SU-DHL-6 (cell line): ENCODE results near the gene LZTR1.

Source experiments
- H2AFZ ChIP-seq: fragments of 200-600 bp; sonication (generic); 2 replicates; pipeline ENCODE4 v1.6.1; 2014; ENCODE audit warnings: low read depth, mild to moderate bottlenecking, moderate library complexity, mixed read lengths, antibody characterized with exemption, low read length; ENCODE audit not compliant: severe bottlenecking
- H3F3A ChIP-seq: fragments of 200-600 bp; shearing (Covaris generic); 2 replicates; pipeline ENCODE4 v1.6.0; 2016; ENCODE audit warnings: antibody characterized with exemption, mild to moderate bottlenecking; ENCODE audit not compliant: insufficient read depth
- H3K27ac ChIP-seq: fragments of 200-600 bp; sonication (generic); 2 replicates; pipeline ENCODE4 v1.5.1; 2016; ENCODE audit warnings: low read depth, mild to moderate bottlenecking, low read length, moderate library complexity, mixed read lengths
- H3K27me3 ChIP-seq: fragments of 200-600 bp; sonication (generic), shearing (Covaris generic); 2 replicates; pipeline ENCODE4 v1.6.0; 2014; ENCODE audit warnings: mild to moderate bottlenecking, low read length
- H3K36me3 ChIP-seq: fragments of 200-600 bp; sonication (generic); 2 replicates; pipeline ENCODE4 v1.6.1; 2014; ENCODE audit warnings: mild to moderate bottlenecking, low read length, mixed read lengths
- H3K4me2 ChIP-seq: fragments of 300-600, 200-600 bp; shearing (Covaris generic), sonication (generic); 2 replicates; pipeline ENCODE4 v1.6.0; 2014; ENCODE audit warnings: low read length, low read depth, mild to moderate bottlenecking; ENCODE audit not compliant: poor library complexity, severe bottlenecking
- H3K4me3 ChIP-seq: fragments of 200-600 bp; sonication (generic); 2 replicates; pipeline ENCODE4 v1.5.1; 2014; ENCODE audit warnings: antibody characterized with exemption, low read length, mild to moderate bottlenecking, mixed read lengths; ENCODE audit not compliant: insufficient read depth, poor library complexity, severe bottlenecking
- H3K79me2 ChIP-seq: fragments of 200-600 bp; sonication (generic); 2 replicates; pipeline ENCODE4 v1.6.1; 2014; ENCODE audit warnings: mild to moderate bottlenecking, low read length, moderate library complexity; ENCODE audit not compliant: insufficient read depth
- H3K9ac ChIP-seq: fragments of 200-600 bp; sonication (generic); 2 replicates; pipeline ENCODE4 v1.7.0; 2014; ENCODE audit warnings: mild to moderate bottlenecking, low read length
- H3K9me2 ChIP-seq: fragments of 200-600 bp; sonication (generic); replicated peaks from 2 replicates; pipeline ENCODE4 v1.6.1; 2014; ENCODE audit warnings: low read length; ENCODE audit not compliant: insufficient read depth
- H3K9me3 ChIP-seq: fragments of 200-600 bp; sonication (generic); 2 replicates; pipeline ENCODE4 v1.6.1; 2014; ENCODE audit warnings: low read length, mixed read lengths; ENCODE audit not compliant: insufficient read depth
- H4K20me1 ChIP-seq: fragments of 200-600 bp; sonication (generic); 2 replicates; pipeline ENCODE4 v1.6.1; 2014; ENCODE audit warnings: low read depth, mild to moderate bottlenecking, antibody characterized with exemption, low read length, moderate library complexity, mixed read lengths
- EZH2phosphoT487 ChIP-seq: fragments of 200-600 bp; sonication (generic), shearing (Covaris generic); conservative IDR thresholded peaks from 2 replicates; pipeline ENCODE4 v1.6.1; 2018; ENCODE audit warnings: mild to moderate bottlenecking, antibody characterized with exemption, low read length, moderate library complexity, mixed read lengths
- TF ChIP-seq, protein P1 (sequence below): fragments of 200-600 bp; sonication (generic); IDR thresholded peaks from one replicate; pipeline ENCODE4 v1.5.1; 2017; ENCODE audit warnings: antibody characterized with exemption, mild to moderate bottlenecking, low read length, moderate library complexity; ENCODE audit not compliant: insufficient read depth, poor library complexity, severe bottlenecking

LZTR1 gene

DNA sequence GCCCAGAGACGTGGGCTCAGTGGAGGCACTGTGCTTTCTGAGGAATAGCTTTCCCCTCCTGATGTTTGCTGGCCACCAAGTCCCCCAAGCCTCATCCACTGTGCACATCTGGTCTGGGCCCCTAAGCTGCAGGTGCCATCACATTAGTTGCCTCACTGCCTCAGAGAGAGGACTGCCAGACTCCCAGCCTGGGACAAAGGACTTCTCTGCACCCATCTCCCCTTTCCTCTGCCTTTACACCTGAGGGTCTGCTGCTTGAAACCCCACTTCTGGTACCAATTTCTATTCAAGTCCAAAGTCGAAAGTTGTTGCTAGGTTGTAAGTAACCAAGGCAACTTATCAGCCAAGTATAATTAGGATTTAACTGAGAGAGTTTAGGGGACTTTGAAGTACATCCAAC lies 3.7 kb upstream of the LZTR1 start:
- Histone ChIP-seq H3K79me2 (no peaks in the 10 kb centered on the region), H3K9me3 (no peaks in the 10 kb centered on the region), H3K4me2 (no peak overlapping the region), H3K27me3 (no peaks in the 10 kb centered on the region), H3K27ac (no peak overlapping the region), H4K20me1 (no peaks in the 10 kb centered on the region), H3K36me3 (no peaks in the 10 kb centered on the region), H3F3A (no peaks in the 10 kb centered on the region), H2AFZ (no peak overlapping the region), H3K9ac (no peak overlapping the region), H3K9me2 (no peaks in the 10 kb centered on the region), H3K4me3 (no peak overlapping the region)
- no peak for TF ChIP-seq EZH2phosphoT487
- TF ChIP-seq, protein P1, sequence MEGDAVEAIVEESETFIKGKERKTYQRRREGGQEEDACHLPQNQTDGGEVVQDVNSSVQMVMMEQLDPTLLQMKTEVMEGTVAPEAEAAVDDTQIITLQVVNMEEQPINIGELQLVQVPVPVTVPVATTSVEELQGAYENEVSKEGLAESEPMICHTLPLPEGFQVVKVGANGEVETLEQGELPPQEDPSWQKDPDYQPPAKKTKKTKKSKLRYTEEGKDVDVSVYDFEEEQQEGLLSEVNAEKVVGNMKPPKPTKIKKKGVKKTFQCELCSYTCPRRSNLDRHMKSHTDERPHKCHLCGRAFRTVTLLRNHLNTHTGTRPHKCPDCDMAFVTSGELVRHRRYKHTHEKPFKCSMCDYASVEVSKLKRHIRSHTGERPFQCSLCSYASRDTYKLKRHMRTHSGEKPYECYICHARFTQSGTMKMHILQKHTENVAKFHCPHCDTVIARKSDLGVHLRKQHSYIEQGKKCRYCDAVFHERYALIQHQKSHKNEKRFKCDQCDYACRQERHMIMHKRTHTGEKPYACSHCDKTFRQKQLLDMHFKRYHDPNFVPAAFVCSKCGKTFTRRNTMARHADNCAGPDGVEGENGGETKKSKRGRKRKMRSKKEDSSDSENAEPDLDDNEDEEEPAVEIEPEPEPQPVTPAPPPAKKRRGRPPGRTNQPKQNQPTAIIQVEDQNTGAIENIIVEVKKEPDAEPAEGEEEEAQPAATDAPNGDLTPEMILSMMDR: no peak

DNA sequence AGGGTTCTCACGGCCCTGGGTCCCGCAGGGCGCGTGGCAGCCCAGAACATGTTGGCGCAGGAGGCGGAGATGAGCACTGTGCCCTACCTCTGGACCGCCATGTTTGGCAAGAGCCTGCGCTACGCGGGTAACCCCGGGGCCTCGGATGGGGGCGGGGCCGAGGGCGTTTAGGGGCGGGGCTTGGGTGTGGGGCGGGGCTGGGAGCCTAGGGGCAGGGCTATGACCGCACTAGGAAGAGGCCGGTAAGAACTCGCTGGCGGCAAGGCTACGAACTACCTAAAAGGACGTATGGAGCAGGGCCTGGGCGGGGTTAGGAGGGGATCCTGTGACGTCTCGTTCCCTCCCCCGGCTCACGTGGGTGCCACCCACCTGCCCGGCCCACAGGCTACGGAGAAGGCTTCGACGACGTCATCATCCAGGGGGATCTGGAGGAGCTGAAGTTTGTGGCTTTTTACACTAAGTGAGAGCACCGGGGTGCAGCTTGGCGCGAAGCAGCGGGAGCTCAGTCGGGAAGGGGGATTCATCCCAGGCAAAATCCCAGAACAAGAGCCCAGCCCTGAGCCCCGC lies 2.8 kb upstream of the LZTR1 start:
- H3K9ac ChIP-seq: no peak overlapping the region
- H2AFZ ChIP-seq: no peak overlapping the region
- TF ChIP-seq EZH2phosphoT487: no peak
- TF ChIP-seq, protein P1: no peak
- H3K9me3 ChIP-seq: no peaks in the 10 kb centered on the region
- H3K4me3 ChIP-seq: no peak overlapping the region
- H3K9me2 ChIP-seq: no peaks in the 10 kb centered on the region
- H3K36me3 ChIP-seq: no peaks in the 10 kb centered on the region
- no peak overlapping the region for H3K27ac ChIP-seq
- H3F3A ChIP-seq: no peaks in the 10 kb centered on the region
- no peaks in the 10 kb centered on the region for H3K79me2 ChIP-seq
- H4K20me1 ChIP-seq: no peaks in the 10 kb centered on the region
- H3K27me3 ChIP-seq: no peaks in the 10 kb centered on the region
- H3K4me2 ChIP-seq: no peak overlapping the region

- TF ChIP-seq, protein P1: no peak
- no peak for TF ChIP-seq EZH2phosphoT487
- H3K79me2 ChIP-seq: no peaks in the 10 kb centered on the region
- H3K9me2 ChIP-seq: no peaks in the 10 kb centered on the region
- H3K27me3 ChIP-seq: no peaks in the 10 kb centered on the region
- no peaks in the 10 kb centered on the region for H4K20me1 ChIP-seq
- no peaks in the 10 kb centered on the region for H3K36me3 ChIP-seq
- H3K9me3 ChIP-seq: no peaks in the 10 kb centered on the region
- H3K9ac ChIP-seq: no peak overlapping the region
- H2AFZ ChIP-seq: no peak overlapping the region
- no peak overlapping the region for H3K4me3 ChIP-seq
- H3K27ac ChIP-seq: no peak overlapping the region
- H3K4me2 ChIP-seq: no peak overlapping the region
- H3F3A ChIP-seq: no peaks in the 10 kb centered on the region
Measured at GRCh38 chr22:20979940-20980453, 2.1 kb upstream of the LZTR1 start.

- H3K79me2 ChIP-seq: no peaks in the 10 kb centered on the region
- no peak overlapping the region for H3K9ac ChIP-seq
- no peaks in the 10 kb centered on the region for H4K20me1 ChIP-seq
- no peaks in the 10 kb centered on the region for H3F3A ChIP-seq
- H3K27ac ChIP-seq: no peak overlapping the region
- H3K9me3 ChIP-seq: no peaks in the 10 kb centered on the region
- no peaks in the 10 kb centered on the region for H3K27me3 ChIP-seq
- no peaks in the 10 kb centered on the region for H3K9me2 ChIP-seq
- H3K4me3 ChIP-seq: no peak overlapping the region
- no peak overlapping the region for H3K4me2 ChIP-seq
- no peak overlapping the region for H2AFZ ChIP-seq
- H3K36me3 ChIP-seq: no peaks in the 10 kb centered on the region
- no peak for TF ChIP-seq EZH2phosphoT487
Measured at GRCh38 chr22:20980523-20980922, 1.6 kb upstream of the LZTR1 start.
